HepG2 (cell line): ENCODE results near the gene E2F1. TPM values are rescaled to one million over a fixed set of nuclear protein-coding genes. Genes with fewer than 3 reads are reported as not detected.

Source experiments
- ATF6 ChIP-seq: sonication (generic); formaldehyde crosslinking; conservative IDR thresholded peaks from 2 replicates; pipeline ENCODE4 v1.4.0; 2020; ENCODE audit warnings: missing genetic modification reagents
- BRF2 ChIP-seq: sonication (generic); formaldehyde crosslinking; IDR thresholded peaks from 2 replicates; pipeline ENCODE4 v1.8.1; 2022; ENCODE audit warnings: mild to moderate bottlenecking, missing genetic modification reagents
- FOXK1 ChIP-seq: sonication (generic); formaldehyde crosslinking; IDR thresholded peaks from 2 replicates; pipeline ENCODE4 v1.4.0; 2020; ENCODE audit warnings: low read depth, missing genetic modification reagents, borderline replicate concordance
- HNF4A ChIP-seq: sonication (generic); formaldehyde crosslinking; IDR thresholded peaks from 2 replicates; pipeline ENCODE4 v1.4.0; 2020; ENCODE audit warnings: missing genetic modification reagents
- HOMEZ ChIP-seq: IDR thresholded peaks from 2 replicates; pipeline ENCODE4 v1.6.1; 2016; ENCODE audit warnings: low read depth
- HOXA3 ChIP-seq: sonication (generic); formaldehyde crosslinking; IDR thresholded peaks from 2 replicates; pipeline ENCODE4 v1.5.0; 2020; ENCODE audit warnings: missing genetic modification reagents
- IRF2 ChIP-seq: IDR thresholded peaks from 2 replicates; pipeline ENCODE4 v1.6.1; 2018; ENCODE audit warnings: missing genetic modification reagents, missing compliant biosample characterization
- MLXIP ChIP-seq: sonication (generic); formaldehyde crosslinking; IDR thresholded peaks from 2 replicates; pipeline ENCODE4 v1.9.0; 2021; ENCODE audit warnings: missing genetic modification reagents, borderline replicate concordance
- MTERF4 ChIP-seq: sonication (generic); formaldehyde crosslinking; IDR thresholded peaks from 2 replicates; pipeline ENCODE4 v1.8.0; 2023; ENCODE audit warnings: mild to moderate bottlenecking, missing genetic modification reagents
- TFAP4 ChIP-seq: sonication (generic); IDR thresholded peaks from 2 replicates; pipeline ENCODE4 v1.6.1; 2016; ENCODE audit warnings: low read depth, borderline replicate concordance
- TFE3 ChIP-seq: IDR thresholded peaks from 2 replicates; pipeline ENCODE4 v1.6.1; 2016
- ZBTB26 ChIP-seq: IDR thresholded peaks from 2 replicates; pipeline ENCODE4 v1.6.1; 2016; ENCODE audit warnings: missing compliant biosample characterization, missing genetic modification reagents, borderline replicate concordance
- ZNF614 ChIP-seq: IDR thresholded peaks from 2 replicates; pipeline ENCODE4 v1.6.1; 2018; ENCODE audit warnings: missing biosample characterization, missing genetic modification reagents, inconsistent platforms, borderline replicate concordance
- polyA plus RNA-seq, 8 experiments: library from polyadenylated mRNA; depleted of rRNA in 3 of 8; stranded (reverse) in 7 of 8; unstranded in 1 of 8; fragments of >200 nt; fragmentation: Illumina TruSeq in 4 of 8; extraction: Trizol in 4 of 8; gene quantifications; 2 replicates each; pipeline versions ENCODE4 v1.2.1 to v1.2.3, GENCODE V29; 2011 to 2016; ENCODE audit warnings: low read depth in 4 of 8, missing spikeins in 1 of 8, mixed read lengths in 1 of 8; ENCODE audit not compliant: insufficient read depth in 1 of 8
- total RNA-seq, 5 experiments: library from RNA; depleted of rRNA; stranded (reverse); fragments of >200 nt; fragmentation: Illumina TruSeq; extraction: Trizol; gene quantifications; 2 replicates each; pipeline ENCODE4 v1.2.3, GENCODE V29; 2016; ENCODE audit warnings: low read depth in 1 of 5

Gene E2F1
- total and polyA plus RNA-seq, 2 of the 13 experiments (the other 11 are each of a cell fraction or from before 2014, with no cell fraction given): 25.5 to 39.4 TPM

GRCh38 chr20:33733654-33734576, 47.7 kb upstream of the E2F1 start (continued):
- TF ChIP-seq ATF6 (CRISPR knock-in tag) (peak; percentile 30; the same call in 1 of the 2 replicates), FOXK1 (CRISPR knock-in tag) (peak; percentile 42; the same call in 1 of the 2 replicates), MTERF4 (CRISPR knock-in tag) (0 out of 2 replicates have a peak, but pooled peaks have one; percentile 59), HNF4A (0 out of 2 replicates have a peak, but pooled peaks have one; percentile 12), HOXA3 (CRISPR knock-in tag) (no peak), HOMEZ (CRISPR knock-in tag) (peak; percentile 65), MLXIP (CRISPR knock-in tag) (no peak), TFE3 (CRISPR knock-in tag) (0 out of 2 replicates have a peak, but pooled peaks have one; percentile 24), TFAP4 (peak; percentile 37; the same call in 1 of the 2 replicates), ZNF614 (CRISPR knock-in tag) (peak; percentile 79; the same call in 1 of the 2 replicates), ZBTB26 (CRISPR knock-in tag) (no peak), BRF2 (CRISPR knock-in tag) (0 out of 2 replicates have a peak, but pooled peaks have one; percentile 16), IRF2 (CRISPR knock-in tag) (peak; percentile 71; the same call in 1 of the 2 replicates)
